ENCODE results near the gene RBM19. TPM values are rescaled to one million over a fixed set of nuclear protein-coding genes. Genes with fewer than 3 reads are reported as not detected.

Gene RBM19
- total and polyA plus RNA-seq, 10 donors: 13.6 to 46.7 (median 34.5) TPM

GRCh38 chr12:113938471-113938870 lies 27.7 kb downstream of the RBM19 start:
- WGBS, 5 donors: 82 to 97% (median 95%) methylated on average over 5 of the region's 5 CpGs
- Histone ChIP-seq H3K4me1 (no peaks in the 10 kb centered on the region), H3K9me3 (no peaks in the 10 kb centered on the region), H3K27ac (no peak overlapping the region), H3K36me3 (peaks cover 0 to 100% (median 95%) of the 10 kb centered on the region in 6 donors), H3K27me3 (replicated peaks in 1 of 7) (no peaks in the 10 kb centered on the region), H3K4me3 (no peak overlapping the region)
- TF ChIP-seq POLR2A (IDR thresholded peaks at IDR 0.05) (no peak), CTCF (IDR thresholded peaks at IDR 0.05 in 8 of 11, conservative IDR thresholded peaks at IDR 0.05 in 3 of 11) (no peak), POLR2AphosphoS5 (IDR thresholded peaks at IDR 0.05) (no peak)
- intact Hi-C loops (cut with DNase I; ENCODE audit: low total_unique reads): no loop called here
- no peak for DNase-seq

- WGBS, 5 donors: 43 to 75% (median 67%) methylated on average over 1 of the region's 1 CpG
- no peak overlapping the region for H3K27ac ChIP-seq
- H3K4me3 ChIP-seq: no peak overlapping the region
- H3K9me3 ChIP-seq: no peaks in the 10 kb centered on the region
- no peak for DNase-seq
- TF ChIP-seq POLR2AphosphoS5 (IDR thresholded peaks at IDR 0.05): no peak
- TF ChIP-seq CTCF (IDR thresholded peaks at IDR 0.05 in 8 of 11, conservative IDR thresholded peaks at IDR 0.05 in 3 of 11): no peak
- no peak for TF ChIP-seq POLR2A (IDR thresholded peaks at IDR 0.05)
- H3K36me3 ChIP-seq: peaks cover 0 to 100% (median 93%) of the 10 kb centered on the region in 6 donors
- intact Hi-C loops (cut with DNase I; ENCODE audit: low total_unique reads): no loop called here
- H3K27me3 ChIP-seq (replicated peaks in 1 of 7): no peaks in the 10 kb centered on the region
- no peaks in the 10 kb centered on the region for H3K4me1 ChIP-seq
Measured at GRCh38 chr12:113936460-113936859, 29.7 kb downstream of the RBM19 start.

- intact Hi-C loops (cut with DNase I; ENCODE audit: low total_unique reads): no loop called here
- H3K36me3 ChIP-seq: peaks cover 0 to 100% (median 90%) of the 10 kb centered on the region in 6 donors
- no peak for DNase-seq
Measured at GRCh38 chr12:113935459-113935858, 30.7 kb downstream of the RBM19 start.

GRCh38 chr12:113934946-113935345 lies 31.2 kb downstream of the RBM19 start:
- Histone ChIP-seq H3K36me3 (peaks cover 0 to 100% (median 89%) of the 10 kb centered on the region in 6 donors), H3K4me1 (no peaks in the 10 kb centered on the region), H3K4me3 (no peak overlapping the region), H3K27me3 (replicated peaks in 1 of 7) (no peaks in the 10 kb centered on the region), H3K9me3 (no peaks in the 10 kb centered on the region), H3K27ac (no peak overlapping the region)
- TF ChIP-seq POLR2AphosphoS5 (IDR thresholded peaks at IDR 0.05): no peak
- no peak for DNase-seq
- WGBS, 5 donors: 90 to 93% (median 91%) methylated on average over 9 of the region's 9 CpGs
- intact Hi-C loops (cut with DNase I; ENCODE audit: low total_unique reads): no loop called here

More at GRCh38 chr12:113935459-113935858, 30.7 kb downstream of the RBM19 start:
- Histone ChIP-seq H3K4me3 (no peak overlapping the region), H3K4me1 (no peaks in the 10 kb centered on the region), H3K9me3 (no peaks in the 10 kb centered on the region), H3K27ac (no peak overlapping the region), H3K27me3 (replicated peaks in 1 of 7) (no peaks in the 10 kb centered on the region)
- WGBS, 5 donors: 60 to 73% (median 66%) methylated on average over 6 of the region's 6 CpGs
- TF ChIP-seq POLR2AphosphoS5 (IDR thresholded peaks at IDR 0.05): no peak
- no peak for TF ChIP-seq POLR2A (IDR thresholded peaks at IDR 0.05)
- no peak for TF ChIP-seq CTCF (IDR thresholded peaks at IDR 0.05 in 8 of 11, conservative IDR thresholded peaks at IDR 0.05 in 3 of 11)
